HepG2 (cell line): ENCODE data around the gene GPR176. TPM values are rescaled to one million over a fixed set of nuclear protein-coding genes. Genes with fewer than 3 reads are reported as not detected.

Experiments
- ATAC-seq: fragments of 200-7000 bp; cut with Tn5 transposase; 3 replicates; pipeline ENCODE4 v1.9.1; 2020; ENCODE audit warnings: mild to moderate bottlenecking, moderate library complexity
- BruUV-seq: library from RNA; stranded (reverse); fragments of 400-500 nt; replicated peaks from 2 replicates; lab custom pipeline; 2021; lab: Mats Ljungman, UMichigan
- CTCF ChIA-PET: fragments of 300-600 bp; formaldehyde crosslinking; extraction: SDS; loops from one replicate; lab custom pipeline; 2021; ENCODE audit warnings: low total read pairs, inconsistent platforms, low intra/inter-chr PET ratio; lab: Yijun Ruan, JAX
- POLR2A ChIA-PET: fragments of 350-600 bp; sonication (Branson Sonifier 250); formaldehyde crosslinking; loops from one replicate; lab custom pipeline; 2020; ENCODE audit warnings: antibody characterized with exemption, inconsistent platforms; lab: Yijun Ruan, JAX
- DNase-seq: peaks from one replicate; pipeline ENCODE4 v3.0.0-alpha.2; 2015; ENCODE audit warnings: low spot score
- FAIRE-seq: peaks from 3 replicates; lab custom pipeline; 2011; peaks lifted over from hg19 to GRCh38; lab: Jason Lieb, UNC
- H2AFZ ChIP-seq: one replicate; pipeline ENCODE4 v1.6.1; 2011; ENCODE audit warnings: low read length, inconsistent platforms
- H3K27ac ChIP-seq: fragments of 300-600 bp; 3 replicates; pipeline ENCODE4 v1.8.0; 2011; ENCODE audit warnings: mixed run types, mild to moderate bottlenecking, mixed read lengths, low read length, inconsistent platforms; ENCODE audit not compliant: insufficient read depth; ENCODE audit errors: extremely low read length
- H3K27me3 ChIP-seq, 2 experiments: fragments of 200-600 bp in 1 of 2; 2 replicates in 1 of 2; 3 replicates in 1 of 2; pipeline versions ENCODE4 v1.6.0 to v1.8.0; 2011; ENCODE audit warnings: low read length in 2 of 2, mild to moderate bottlenecking in 2 of 2, moderate library complexity in 2 of 2, inconsistent platforms in 1 of 2; ENCODE audit not compliant: insufficient read depth in 2 of 2, control insufficient read depth in 1 of 2
- H3K36me3 ChIP-seq, 2 experiments: fragments of 200-600 bp in 1 of 2; replicated peaks in 1 of 2; 2 replicates in 1 of 2; 3 replicates in 1 of 2; pipeline versions ENCODE4 v1.5.1 to v1.8.0; 2011; ENCODE audit warnings: low read length in 2 of 2, inconsistent platforms in 1 of 2; ENCODE audit not compliant: insufficient read depth in 2 of 2, control insufficient read depth in 1 of 2
- H3K4me1 ChIP-seq: 2 replicates; pipeline ENCODE4 v1.5.1; 2012; ENCODE audit warnings: low read length, inconsistent platforms; ENCODE audit not compliant: insufficient read depth
- H3K4me2 ChIP-seq: 2 replicates; pipeline ENCODE4 v1.6.0; 2011; ENCODE audit warnings: low read depth, low read length, inconsistent platforms
- H3K4me3 ChIP-seq, 3 experiments: fragments of 200-600 bp in 1 of 3; sonication (generic), shearing (Covaris generic) in 1 of 3; replicated peaks in 1 of 3; 2 replicates each; pipeline ENCODE4 v1.5.1; 2011 to 2016; ENCODE audit warnings: low read length in 3 of 3, inconsistent platforms in 2 of 3, low read depth in 2 of 3, mild to moderate bottlenecking in 2 of 3, control low read depth in 1 of 3, mixed read lengths in 1 of 3; ENCODE audit not compliant: insufficient read depth in 1 of 3
- H3K79me2 ChIP-seq: one replicate; pipeline ENCODE4 v1.6.1; 2011; ENCODE audit warnings: low read length, inconsistent platforms; ENCODE audit not compliant: insufficient read depth
- H3K9ac ChIP-seq: 2 replicates; pipeline ENCODE4 v1.6.0; 2011; ENCODE audit warnings: mild to moderate bottlenecking, low read depth, low read length, inconsistent platforms; ENCODE audit not compliant: insufficient read depth
- H3K9me3 ChIP-seq: 2 replicates; pipeline ENCODE4 v1.5.1; 2012; ENCODE audit warnings: mild to moderate bottlenecking, low read length
- H4K20me1 ChIP-seq: 2 replicates; pipeline ENCODE4 v1.6.0; 2011; ENCODE audit warnings: inconsistent platforms, mild to moderate bottlenecking, low read length, moderate library complexity; ENCODE audit not compliant: insufficient read depth
- CBX1 ChIP-seq: IDR thresholded peaks from one replicate; pipeline ENCODE4 v1.6.1; 2016; ENCODE audit warnings: antibody characterized with exemption, low read depth
- GRHL1 ChIP-seq: sonication (generic); formaldehyde crosslinking; conservative IDR thresholded peaks from 2 replicates; pipeline ENCODE4 v1.8.0; 2022; ENCODE audit warnings: missing genetic modification reagents
- PLRG1 ChIP-seq: fragments of 450-650 bp; conservative IDR thresholded peaks from 2 replicates; pipeline ENCODE4 v1.6.1; 2016
- RCOR2 ChIP-seq: IDR thresholded peaks from 2 replicates; pipeline ENCODE4 v1.6.1; 2016; ENCODE audit warnings: missing biosample characterization, missing genetic modification reagents
- SMARCC2 ChIP-seq: fragments of 450-650 bp; IDR thresholded peaks from 2 replicates; pipeline ENCODE4 v1.6.1; 2017; ENCODE audit warnings: antibody characterized with exemption, mild to moderate bottlenecking
- ZBTB33 ChIP-seq: sonication (generic); formaldehyde crosslinking; IDR thresholded peaks from 2 replicates; pipeline ENCODE4 v1.4.0; 2020; ENCODE audit warnings: missing genetic modification reagents
- ZNF20 ChIP-seq: sonication (generic); formaldehyde crosslinking; IDR thresholded peaks from 2 replicates; pipeline ENCODE4 v1.4.0; 2020; ENCODE audit warnings: mild to moderate bottlenecking, moderate library complexity, missing genetic modification reagents
- ZNF230 ChIP-seq: sonication (generic); formaldehyde crosslinking; IDR thresholded peaks from 2 replicates; pipeline ENCODE4 v1.4.0; 2020; ENCODE audit warnings: mild to moderate bottlenecking, missing genetic modification reagents
- ZNF326 ChIP-seq: sonication (generic); formaldehyde crosslinking; IDR thresholded peaks from 2 replicates; pipeline ENCODE4 v1.4.0; 2020; ENCODE audit warnings: missing genetic modification reagents, borderline replicate concordance
- ZNF672 ChIP-seq: sonication (generic); formaldehyde crosslinking; IDR thresholded peaks from 2 replicates; pipeline ENCODE4 v1.8.1; 2022; ENCODE audit warnings: missing genetic modification reagents
- ZNF788 ChIP-seq: sonication (generic); formaldehyde crosslinking; IDR thresholded peaks from 2 replicates; pipeline ENCODE4 v1.5.0; 2020; ENCODE audit warnings: mild to moderate bottlenecking, missing genetic modification reagents, borderline replicate concordance
- ZSCAN30 ChIP-seq: sonication (generic); formaldehyde crosslinking; IDR thresholded peaks from 2 replicates; pipeline ENCODE4 v1.5.0; 2020; ENCODE audit warnings: mild to moderate bottlenecking, missing genetic modification reagents
- WGBS: methylation state at CpG from one replicate; pipeline ENCODE4 v1.1.6; 2017; ENCODE audit warnings: low lambda C conversion rate; 5-methylcytosine and 5-hydroxymethylcytosine counted together
- in situ Hi-C: cut with HindIII; loops from 2 replicates; pipeline ENCODE4 v1.10.0; 2017; ENCODE audit warnings: low pct_unique_long_range_greater_than_20kb; ENCODE audit not compliant: extremely low pct_ligation_motif_present
- intact Hi-C: fragments of 100-400 bp; cut with micrococcal nuclease; formaldehyde crosslinking; loops from one replicate; pipeline ENCODE4 v1.10.0; 2022; ENCODE audit not compliant: unreplicated experiment
- polyA plus RNA-seq, 8 experiments: library from polyadenylated mRNA; depleted of rRNA in 3 of 8; stranded (reverse) in 7 of 8; unstranded in 1 of 8; fragments of >200 nt; fragmentation: Illumina TruSeq in 4 of 8; extraction: Trizol in 4 of 8; gene quantifications; 2 replicates each; pipeline versions ENCODE4 v1.2.1 to v1.2.3, GENCODE V29; 2011 to 2016; ENCODE audit warnings: low read depth in 4 of 8, missing spikeins in 1 of 8, mixed read lengths in 1 of 8; ENCODE audit not compliant: insufficient read depth in 1 of 8
- total RNA-seq, 5 experiments: library from RNA; depleted of rRNA; stranded (reverse); fragments of >200 nt; fragmentation: Illumina TruSeq; extraction: Trizol; gene quantifications; 2 replicates each; pipeline ENCODE4 v1.2.3, GENCODE V29; 2016; ENCODE audit warnings: low read depth in 1 of 5

GPR176 gene
- total and polyA plus RNA-seq, 2 of the 13 experiments (the other 11 are each of a cell fraction or from before 2014, with no cell fraction given): 0.11 to 0.20 TPM

- no peaks in the 10 kb centered on the region for H3K36me3 ChIP-seq
- in situ Hi-C loops: no loop called here
- H4K20me1 ChIP-seq: no peaks in the 10 kb centered on the region
- intact Hi-C loops: no loop called here
- no peak overlapping the region for H3K27ac ChIP-seq
- CTCF ChIA-PET: no interaction called here
- no peaks in the 10 kb centered on the region for H3K9me3 ChIP-seq
- peaks cover 2 to 4% of the 10 kb centered on the region in 2 experiments; a peak in 1 of 5 replicates for H3K27me3 ChIP-seq
- WGBS: 13% methylated on average over 3 of the region's 3 CpGs
- no peak overlapping the region for H3K4me3 ChIP-seq
- POLR2A ChIA-PET: no interaction called here
- DNase-seq: no peak
- H3K9ac ChIP-seq: no peak overlapping the region
- H3K4me1 ChIP-seq: no peaks in the 10 kb centered on the region
- TF ChIP-seq ZNF20: no peak
- no peak for TF ChIP-seq SMARCC2
- TF ChIP-seq ZSCAN30 (CRISPR knock-in tag): no peak
- no peak for TF ChIP-seq ZNF230
- TF ChIP-seq PLRG1: no peak
- TF ChIP-seq ZBTB33 (CRISPR knock-in tag): no peak
- no peak for TF ChIP-seq GRHL1 (CRISPR knock-in tag)
- no peak for TF ChIP-seq ZNF672
- TF ChIP-seq ZNF788: no peak
- TF ChIP-seq RCOR2 (CRISPR knock-in tag): no peak
- no peak for TF ChIP-seq ZNF326 (CRISPR knock-in tag)
- TF ChIP-seq CBX1: no peak
- no peaks in the 10 kb centered on the region for H3K79me2 ChIP-seq
- no TSS peak for BruUV-seq
- H2AFZ ChIP-seq: no peak overlapping the region
- FAIRE-seq: no peak
- H3K4me2 ChIP-seq: no peak overlapping the region
- ATAC-seq: no peak
Observed at GRCh38 chr15:39898317-39898716, 21.7 kb downstream of the GPR176 start.
